Islet of Langerhans (tissue), 1 donor: ENCODE data around the gene KRT74.
"Not testable (repeated sequence)": the region's sequence is repeated elsewhere in the genome, so short reads cannot be mapped to it uniquely, and the experiment has no call there.

ENCODE experiments used
- FAIRE-seq: peaks from one replicate; lab custom pipeline; 2011; peaks lifted over from hg19 to GRCh38; lab: Jason Lieb, UNC

KRT74 gene

GRCh38 chr12:52602552-52602951 lies 28.9 kb upstream of the KRT74 start:
- no peak for FAIRE-seq

- FAIRE-seq, result no peak
Measured at GRCh38 chr12:52601671-52602070, 28.0 kb upstream of the KRT74 start.

DNA sequence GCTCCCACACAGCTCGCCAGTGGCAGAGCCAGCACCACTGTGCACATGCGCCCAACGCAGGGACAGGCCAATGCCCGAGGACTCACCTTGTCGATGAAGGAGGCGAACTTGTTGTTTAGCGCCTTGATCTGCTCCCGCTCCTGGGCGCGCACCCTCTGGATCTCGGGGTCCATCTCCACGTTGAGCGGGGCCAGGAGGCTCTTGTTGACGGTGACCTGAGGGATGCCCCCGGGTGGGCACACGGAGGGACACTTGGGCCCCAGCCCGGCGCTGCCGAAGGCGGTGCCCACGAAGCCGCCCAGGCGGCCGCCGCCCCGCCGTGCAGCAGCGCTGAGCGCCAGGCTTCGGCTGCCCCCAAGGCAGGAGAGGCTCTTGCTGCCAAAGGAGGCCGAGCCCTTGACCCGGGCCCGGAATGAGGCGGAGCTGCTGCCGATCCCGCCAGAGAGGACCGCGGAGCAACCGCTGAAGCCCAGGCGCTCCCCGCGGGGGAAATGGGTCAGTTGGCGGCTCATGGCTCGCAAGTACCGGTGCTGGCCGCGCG lies 27.4 kb upstream of the KRT74 start, which contains the start of gene KRT72:
TSS of gene KRT72 (minus strand) at position 523 of the 541 bp plus-strand sequence. CDS start at position 512, 11 bp downstream.
- no peak for FAIRE-seq

- FAIRE-seq, result no peak
Measured at GRCh38 chr12:52600475-52600874, 26.8 kb upstream of the KRT74 start.

GRCh38 chr12:52600071-52600470 lies 26.4 kb upstream of the KRT74 start:
- no peak for FAIRE-seq

GRCh38 chr12:52598966-52599365 lies 25.3 kb upstream of the KRT74 start:
- FAIRE-seq, result no peak

- FAIRE-seq, result not testable (repeated sequence)
Measured at GRCh38 chr12:52594237-52594636, 20.6 kb upstream of the KRT74 start.

- FAIRE-seq, result no peak
Measured at GRCh38 chr12:52591521-52591920, 17.9 kb upstream of the KRT74 start.

GRCh38 chr12:52590021-52590420 lies 16.4 kb upstream of the KRT74 start:
- no peak for FAIRE-seq

- FAIRE-seq, result no peak
Measured at GRCh38 chr12:52587563-52587962, 13.9 kb upstream of the KRT74 start.

GRCh38 chr12:52585946-52586345 lies 12.3 kb upstream of the KRT74 start:
- no peak for FAIRE-seq

DNA sequence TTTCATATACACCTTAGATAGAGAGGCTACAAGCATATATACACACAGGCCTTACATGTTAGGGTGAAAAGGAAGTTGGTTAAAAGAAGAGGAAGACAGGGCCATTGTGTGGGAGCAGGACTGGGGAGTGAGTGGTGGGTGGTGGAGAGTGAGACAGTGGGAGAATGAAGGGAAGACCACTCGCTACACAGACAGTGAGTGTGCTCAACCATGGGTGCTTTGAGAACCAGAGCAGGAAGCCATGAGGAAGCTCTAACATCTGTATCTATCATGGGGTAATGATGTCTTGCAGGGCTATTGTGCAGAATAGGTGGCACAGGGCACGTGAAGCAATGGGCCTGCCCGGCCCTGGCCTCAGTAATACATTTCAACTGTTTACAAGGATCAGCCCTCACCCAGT lies 11.4 kb upstream of the KRT74 start:
- no peak for FAIRE-seq

DNA sequence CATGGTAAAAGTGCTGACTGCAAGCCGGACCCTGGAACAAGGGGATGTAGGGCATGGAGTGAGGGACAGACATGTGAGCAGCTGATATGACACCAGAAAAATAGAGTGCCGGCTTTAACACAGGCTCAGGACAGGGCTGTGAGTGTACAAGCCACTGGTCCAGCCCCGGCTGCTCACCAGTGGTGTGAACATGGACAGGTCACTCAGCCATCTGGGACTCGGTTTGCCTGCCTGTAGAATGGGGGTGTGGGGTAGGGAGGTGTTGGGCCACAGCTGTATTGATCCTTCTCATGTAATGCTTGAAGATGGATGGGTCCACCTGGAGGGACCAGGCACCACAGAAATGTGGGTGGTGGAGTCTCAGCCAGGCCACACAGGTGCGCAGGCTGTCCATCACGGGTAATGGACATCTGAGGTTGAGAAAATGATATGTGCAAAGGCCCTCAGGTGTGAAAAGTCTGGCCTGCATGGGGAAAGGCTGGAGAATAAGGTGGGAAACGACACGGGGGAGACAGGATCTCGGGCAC lies 10.6 kb upstream of the KRT74 start:
- FAIRE-seq, result no peak

- FAIRE-seq, result no peak
Measured at GRCh38 chr12:52582971-52583456, 9.4 kb upstream of the KRT74 start.

- FAIRE-seq, result no peak
Measured at GRCh38 chr12:52582486-52582885, 8.8 kb upstream of the KRT74 start.

DNA sequence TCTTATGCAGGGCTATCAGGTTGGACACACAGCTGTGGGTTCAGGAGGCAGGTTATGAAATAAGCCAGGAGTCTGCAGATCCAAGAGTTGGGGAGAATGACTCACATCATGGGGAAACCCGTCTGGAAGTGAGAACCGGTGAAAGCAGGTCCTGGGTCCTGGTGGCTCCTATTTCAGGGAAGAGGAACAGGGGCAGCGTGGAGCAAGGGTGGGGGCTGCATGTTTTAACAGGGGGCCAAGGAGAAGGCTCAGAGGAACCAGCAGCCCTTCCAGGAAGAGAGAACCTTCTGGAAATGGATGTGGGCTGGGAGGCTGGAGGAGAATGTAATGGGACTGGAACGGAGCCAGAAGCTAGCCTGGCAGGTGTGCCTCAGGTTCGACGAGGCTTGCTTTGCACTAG lies 7.8 kb upstream of the KRT74 start:
- no peak for FAIRE-seq

GRCh38 chr12:52581066-52581465 lies 7.4 kb upstream of the KRT74 start:
- no peak for FAIRE-seq

DNA sequence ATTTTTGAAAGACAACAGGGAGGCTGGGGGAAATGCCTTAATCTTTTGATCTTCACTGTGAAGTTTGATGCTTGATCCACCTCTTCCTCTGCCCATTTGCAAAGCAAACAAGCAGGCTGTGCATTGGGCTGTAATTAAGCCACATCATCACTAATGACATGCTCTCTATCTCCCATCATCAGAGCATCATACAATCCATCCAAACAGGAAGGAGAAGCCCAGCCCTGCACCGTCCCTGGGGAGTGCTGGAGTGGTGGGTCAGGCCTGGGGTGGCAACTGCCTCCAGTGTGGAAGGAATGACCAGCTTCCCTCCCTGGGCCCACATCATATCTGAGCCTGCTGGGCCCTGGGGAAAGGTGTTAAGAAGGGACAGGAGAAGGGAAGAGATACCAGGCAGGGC lies 6.9 kb upstream of the KRT74 start:
- FAIRE-seq, result no peak

GRCh38 chr12:52579468-52580465 lies 6.1 kb upstream of the KRT74 start:
- FAIRE-seq, result no peak

DNA sequence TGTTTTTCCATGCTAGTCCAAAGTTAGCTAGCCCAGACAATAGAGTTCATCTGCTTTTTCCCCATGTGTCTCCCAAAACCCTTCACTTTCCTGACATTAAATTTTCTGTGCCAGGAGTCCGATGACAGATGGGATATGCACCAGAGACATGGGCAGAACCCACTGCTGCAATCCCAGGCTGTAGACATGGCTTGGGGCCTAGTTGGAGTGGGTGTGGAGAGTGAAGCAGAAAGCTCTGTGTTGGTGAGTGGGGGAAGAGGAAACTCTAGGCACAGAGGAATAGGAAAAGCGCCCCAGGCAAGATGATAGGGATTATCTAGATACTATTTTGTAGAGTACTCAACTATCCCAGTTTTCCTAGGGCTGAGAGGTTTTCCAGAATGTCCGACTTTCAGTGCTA lies 4.8 kb upstream of the KRT74 start:
- no peak for FAIRE-seq

DNA sequence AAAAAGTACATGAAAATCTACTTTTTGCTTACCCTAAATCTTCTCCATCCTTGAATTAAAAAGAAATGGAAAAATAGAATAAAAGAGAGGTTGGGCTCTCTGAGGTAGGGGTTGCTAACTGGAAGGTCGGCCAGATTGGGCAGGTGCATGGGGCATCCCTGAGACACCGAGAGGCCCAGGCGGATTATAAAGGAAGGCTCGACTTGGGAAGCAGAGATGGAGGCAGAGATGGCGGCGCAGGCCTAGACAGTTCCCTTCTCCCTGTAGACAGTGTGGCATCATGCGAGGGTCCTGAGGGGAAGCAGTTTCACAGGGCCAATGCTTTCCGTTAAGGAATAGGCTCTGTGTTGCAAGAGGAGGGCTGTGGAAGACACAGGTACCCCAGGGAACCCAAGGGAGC lies 3.7 kb upstream of the KRT74 start:
- no peak for FAIRE-seq

DNA sequence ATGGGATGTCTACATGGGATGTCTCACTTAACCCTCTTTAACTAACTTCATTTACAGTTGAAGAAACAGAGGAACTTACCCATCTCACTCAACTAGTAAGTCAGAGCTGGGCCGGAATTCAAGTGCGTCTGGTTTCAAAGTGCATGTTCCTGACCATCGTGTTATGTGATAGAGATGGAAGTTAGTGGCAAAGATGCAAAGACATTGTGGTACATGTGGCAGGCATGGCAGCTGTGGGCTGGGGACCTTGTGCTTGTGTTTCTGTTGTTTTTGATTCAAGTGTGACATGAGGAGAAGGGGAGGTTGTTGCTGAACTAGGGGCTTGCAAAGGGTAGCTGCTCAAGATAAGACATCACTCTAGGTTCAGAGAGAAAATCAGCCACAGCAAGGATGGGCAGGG lies 2.3 kb upstream of the KRT74 start:
- FAIRE-seq, result no peak

- no peak for FAIRE-seq
Measured at GRCh38 chr12:52575256-52575655, 1.6 kb upstream of the KRT74 start.
